Fibroblast of pulmonary artery (primary cell): ENCODE data around the gene KLHDC8A.

ENCODE experiments used
- DNase-seq: peaks from one replicate; pipeline ENCODE4 v3.0.0-alpha.2; 2010; ENCODE audit warnings: low read depth
- H3K4me3 ChIP-seq: replicated peaks from 2 replicates; pipeline ENCODE4 v1.5.1; 2011; ENCODE audit warnings: low read depth, mild to moderate bottlenecking, control low read depth, low read length, moderate library complexity
- TF ChIP-seq, protein P1 (sequence below): IDR thresholded peaks from 2 replicates; pipeline ENCODE4 v1.5.1; 2011; ENCODE audit warnings: mild to moderate bottlenecking, control low read depth, low read length, inconsistent platforms; ENCODE audit errors: missing control alignments

Gene KLHDC8A

GRCh38 chr1:205319081-205320018, 37.4 kb downstream of the KLHDC8A start:
- TF ChIP-seq, protein P1, sequence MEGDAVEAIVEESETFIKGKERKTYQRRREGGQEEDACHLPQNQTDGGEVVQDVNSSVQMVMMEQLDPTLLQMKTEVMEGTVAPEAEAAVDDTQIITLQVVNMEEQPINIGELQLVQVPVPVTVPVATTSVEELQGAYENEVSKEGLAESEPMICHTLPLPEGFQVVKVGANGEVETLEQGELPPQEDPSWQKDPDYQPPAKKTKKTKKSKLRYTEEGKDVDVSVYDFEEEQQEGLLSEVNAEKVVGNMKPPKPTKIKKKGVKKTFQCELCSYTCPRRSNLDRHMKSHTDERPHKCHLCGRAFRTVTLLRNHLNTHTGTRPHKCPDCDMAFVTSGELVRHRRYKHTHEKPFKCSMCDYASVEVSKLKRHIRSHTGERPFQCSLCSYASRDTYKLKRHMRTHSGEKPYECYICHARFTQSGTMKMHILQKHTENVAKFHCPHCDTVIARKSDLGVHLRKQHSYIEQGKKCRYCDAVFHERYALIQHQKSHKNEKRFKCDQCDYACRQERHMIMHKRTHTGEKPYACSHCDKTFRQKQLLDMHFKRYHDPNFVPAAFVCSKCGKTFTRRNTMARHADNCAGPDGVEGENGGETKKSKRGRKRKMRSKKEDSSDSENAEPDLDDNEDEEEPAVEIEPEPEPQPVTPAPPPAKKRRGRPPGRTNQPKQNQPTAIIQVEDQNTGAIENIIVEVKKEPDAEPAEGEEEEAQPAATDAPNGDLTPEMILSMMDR: no peak
- peak overlapping the region; percentile 37 for H3K4me3 ChIP-seq
- DNase-seq: peak; percentile 94

- no peak for DNase-seq
- TF ChIP-seq, protein P1: no peak
- H3K4me3 ChIP-seq: no peak overlapping the region
Measured at GRCh38 chr1:205318231-205318991, 38.3 kb downstream of the KLHDC8A start.

DNA sequence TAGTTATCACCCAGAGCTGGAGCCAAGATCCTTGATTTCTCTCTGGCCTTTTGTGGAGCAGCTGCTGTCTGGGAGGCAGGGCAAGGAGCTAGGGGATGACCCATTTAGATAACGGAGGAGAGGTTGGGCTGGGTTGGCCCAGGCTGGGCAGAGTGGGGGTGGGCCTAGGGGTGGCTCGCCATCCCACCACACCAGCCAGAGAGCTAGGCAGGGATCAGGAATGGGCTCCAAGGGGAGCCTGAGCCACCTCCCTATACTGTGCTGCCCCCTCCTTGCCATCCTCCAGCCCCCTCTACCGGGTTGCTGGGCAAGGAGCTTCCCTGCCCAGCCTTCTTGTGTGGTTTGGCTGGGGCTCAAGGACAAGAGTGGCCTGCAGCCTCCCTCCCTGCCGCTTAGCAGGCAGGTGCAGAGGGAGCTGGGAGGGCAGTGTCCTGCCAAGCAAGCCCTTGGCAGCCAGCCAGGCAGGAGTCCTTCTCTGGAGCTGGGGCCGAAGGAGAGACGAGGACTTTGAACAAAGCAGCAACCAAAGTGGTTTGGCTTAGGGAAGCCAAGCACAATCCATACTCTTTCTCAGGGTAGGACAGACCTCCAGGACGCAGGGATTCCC, 39.3 kb downstream of the KLHDC8A start:
- no peak overlapping the region for H3K4me3 ChIP-seq
- DNase-seq: peak; percentile 54
- TF ChIP-seq, protein P1: no peak

DNA sequence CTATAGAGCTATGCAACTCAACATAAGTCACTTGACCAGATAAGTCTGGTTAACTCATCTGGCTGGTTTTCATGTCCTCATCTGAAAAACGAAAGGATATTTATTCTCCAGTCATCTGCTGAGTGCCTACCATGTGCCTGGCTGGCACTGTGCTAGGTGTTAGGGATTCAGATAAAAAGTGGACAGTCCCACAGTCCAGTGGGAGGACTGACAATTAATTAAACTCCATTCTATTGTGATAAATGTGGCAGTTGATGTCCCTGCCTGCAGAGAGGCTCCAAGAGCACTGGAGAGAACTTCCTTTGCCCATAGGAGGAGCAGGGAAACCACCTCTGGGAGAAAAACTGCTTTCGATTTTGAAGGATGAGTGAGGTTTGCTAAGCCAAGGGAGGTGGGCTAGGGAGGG, 40.6 kb downstream of the KLHDC8A start:
- DNase-seq: no peak
- no peak overlapping the region for H3K4me3 ChIP-seq
- TF ChIP-seq, protein P1: no peak

DNA sequence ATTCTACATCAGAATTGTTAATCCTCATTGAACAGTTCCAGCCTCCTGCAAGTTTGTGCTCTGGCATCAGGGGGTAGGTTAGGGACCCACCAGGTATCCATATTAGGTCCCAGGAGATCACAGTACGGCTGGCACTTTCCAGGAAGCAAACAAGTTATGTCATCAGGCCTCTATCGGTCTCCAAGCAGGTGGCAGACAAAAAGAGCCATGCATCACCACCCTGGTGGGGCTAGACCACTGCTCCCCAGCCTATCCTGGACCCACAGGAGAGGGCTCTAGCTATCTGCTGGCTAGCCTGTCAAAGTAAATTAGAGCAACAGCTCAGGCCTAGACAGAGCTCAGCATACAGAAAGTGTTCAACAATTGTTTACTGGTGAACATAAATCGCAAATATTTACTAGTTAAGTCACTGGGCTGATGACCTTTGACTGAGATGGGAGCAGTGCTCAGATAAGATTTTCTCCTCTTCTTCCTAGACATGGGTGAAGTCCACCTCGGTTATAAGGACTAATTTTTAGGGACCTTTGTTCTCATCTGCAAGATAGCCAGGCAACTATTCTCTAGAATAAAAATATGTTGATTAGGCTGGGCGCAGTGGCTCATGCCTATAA, 41.6 kb downstream of the KLHDC8A start:
- H3K4me3 ChIP-seq: no peak overlapping the region
- TF ChIP-seq, protein P1: no peak
- no peak for DNase-seq

DNA sequence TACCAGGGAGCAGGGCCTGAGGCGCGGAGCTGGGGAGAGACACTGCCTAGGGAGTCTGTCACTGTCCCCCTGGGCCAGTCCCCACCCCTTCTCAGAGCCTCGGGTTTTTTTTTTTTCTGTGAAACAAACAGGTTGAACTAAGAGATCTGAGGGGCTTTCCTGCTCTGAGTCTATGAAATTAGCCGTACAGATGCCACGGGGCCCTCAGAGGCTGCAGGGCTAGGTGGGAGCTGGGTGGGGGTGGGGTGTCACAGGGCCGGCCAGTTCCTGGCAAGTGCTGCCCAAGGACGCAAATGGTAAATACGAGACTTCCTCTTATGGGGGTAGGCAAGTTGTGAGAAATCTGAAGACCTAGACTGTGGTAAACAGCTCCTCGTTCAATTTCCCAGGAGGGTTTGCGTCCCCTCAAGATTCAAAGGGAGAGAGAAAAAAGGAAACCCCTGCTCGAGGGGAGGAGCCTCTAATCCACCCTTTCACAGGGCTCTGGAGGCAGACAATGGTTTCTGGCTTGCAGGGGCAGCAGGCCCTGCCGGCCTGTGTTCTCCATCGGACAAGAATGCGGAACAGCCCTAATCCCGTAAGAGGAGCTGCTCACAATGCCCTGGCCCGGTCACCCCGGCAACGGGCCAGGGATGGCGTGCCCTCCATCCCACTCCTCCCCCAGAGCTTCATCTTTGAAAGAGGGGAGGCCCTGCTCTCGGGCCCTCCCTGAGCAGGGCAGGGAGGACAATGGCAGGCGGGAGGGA, 43.0 kb downstream of the KLHDC8A start:
- H3K4me3 ChIP-seq: peak overlapping the region; percentile 14
- TF ChIP-seq, protein P1: no peak
- peak; percentile 84 for DNase-seq
